OCI-LY7 (cell line): ENCODE data around the gene MAG. TPM values are rescaled to one million over a fixed set of nuclear protein-coding genes. Genes with fewer than 3 reads are reported as not detected.
"Not testable (repeated sequence)": the region's sequence is repeated elsewhere in the genome, so short reads cannot be mapped to it uniquely, and the experiment has no call there.

Experiments used
- BruUV-seq: library from RNA; stranded (reverse); fragments of 400-500 nt; replicated peaks from 2 replicates; lab custom pipeline; 2021; lab: Mats Ljungman, UMichigan
- CTCF ChIA-PET: fragments of 300-600 bp; sonication (Branson Sonifier 250); formaldehyde crosslinking; loops from one replicate; lab custom pipeline; 2022; ENCODE audit warnings: antibody characterized with exemption; ENCODE audit not compliant: unreplicated experiment; lab: Charles Lee
- POLR2A ChIA-PET: fragments of 300-600 bp; sonication (Branson Sonifier 250); formaldehyde crosslinking; loops from one replicate; lab custom pipeline; 2022; ENCODE audit warnings: antibody characterized with exemption; lab: Charles Lee
- DNase-seq: peaks from one replicate; pipeline ENCODE4 v3.0.0-alpha.2; 2015; ENCODE audit warnings: low spot score
- H2AFZ ChIP-seq: fragments of 200-600 bp; sonication (generic), shearing (Covaris generic); 2 replicates; pipeline ENCODE4 v1.6.1; 2014; ENCODE audit warnings: mild to moderate bottlenecking, antibody characterized with exemption, low read length, moderate library complexity
- H3K27ac ChIP-seq: fragments of 200-600 bp; sonication (generic); 2 replicates; pipeline ENCODE4 v1.5.1; 2014; ENCODE audit warnings: mixed run types, low read depth, mild to moderate bottlenecking, moderate library complexity, low read length, inconsistent platforms; ENCODE audit not compliant: poor library complexity, severe bottlenecking
- H3K36me3 ChIP-seq: fragments of 200-600 bp; sonication (generic); 2 replicates; pipeline ENCODE4 v1.6.1; 2014; ENCODE audit warnings: mild to moderate bottlenecking, antibody characterized with exemption, low read length, moderate library complexity, mixed read lengths; ENCODE audit not compliant: insufficient read depth
- H3K4me1 ChIP-seq: fragments of 200-600 bp; sonication (generic); 2 replicates; pipeline ENCODE4 v1.5.1; 2014; ENCODE audit warnings: mild to moderate bottlenecking, low read length; ENCODE audit not compliant: insufficient read depth, poor library complexity, severe bottlenecking
- H3K4me2 ChIP-seq: fragments of 200-600 bp; sonication (generic); 2 replicates; pipeline ENCODE4 v1.6.1; 2014; ENCODE audit warnings: mild to moderate bottlenecking, low read length
- H3K4me3 ChIP-seq: fragments of 200-600 bp; sonication (generic); 2 replicates; pipeline ENCODE4 v1.5.1; 2014; ENCODE audit warnings: mild to moderate bottlenecking, low read depth, low read length; ENCODE audit not compliant: poor library complexity, severe bottlenecking
- H3K79me2 ChIP-seq: fragments of 200-600 bp; sonication (generic); 2 replicates; pipeline ENCODE4 v1.6.1; 2016; ENCODE audit warnings: low read depth, mild to moderate bottlenecking, low read length, moderate library complexity, mixed read lengths; ENCODE audit not compliant: insufficient read depth
- H3K9me2 ChIP-seq: fragments of 200-600 bp; sonication (generic); 2 replicates; pipeline ENCODE4 v1.6.1; 2016; ENCODE audit warnings: mild to moderate bottlenecking, low read length, mixed read lengths; ENCODE audit not compliant: insufficient read depth
- H3K9me3 ChIP-seq: fragments of 200-600 bp; sonication (generic); 2 replicates; pipeline ENCODE4 v1.6.1; 2014; ENCODE audit warnings: mild to moderate bottlenecking, mixed run types, low read length, mixed read lengths
- H4K20me1 ChIP-seq: fragments of 200-600 bp; sonication (generic); 2 replicates; pipeline ENCODE4 v1.6.1; 2014; ENCODE audit warnings: mild to moderate bottlenecking, antibody characterized with exemption, low read length, moderate library complexity, mixed read lengths; ENCODE audit not compliant: insufficient read depth
- CTCF ChIP-seq: fragments of 200-600 bp; sonication (generic); conservative IDR thresholded peaks from 2 replicates; pipeline ENCODE4 v1.5.1; 2014; ENCODE audit warnings: mild to moderate bottlenecking, antibody characterized with exemption, low read length, moderate library complexity, mixed read lengths
- EZH2phosphoT487 ChIP-seq: fragments of 200-600 bp; sonication (generic); IDR thresholded peaks from 2 replicates; pipeline ENCODE4 v1.6.1; 2018; ENCODE audit warnings: low read depth, borderline replicate concordance, mild to moderate bottlenecking, mixed run types, antibody characterized with exemption, low read length, moderate library complexity, mixed read lengths
- intact Hi-C: fragments of 100-400 bp; cut with micrococcal nuclease; formaldehyde crosslinking; loops from one replicate; pipeline ENCODE4 v1.10.0; 2022; ENCODE audit not compliant: unreplicated experiment
- total RNA-seq, 2 experiments: library from RNA; depleted of rRNA in 1 of 2; stranded (reverse); fragments of >200 nt in 1 of 2; shearing (Covaris generic) in 1 of 2; gene quantifications; 2 replicates each; pipeline ENCODE4 v1.2.3, GENCODE V29; 2014 to 2022

Gene MAG
- total RNA-seq, 2 experiments from 2014 or later = 4.6 to 10.1 TPM

- H3K4me1 ChIP-seq = peaks cover 9% of the 10 kb centered on the region
- no peaks in the 10 kb centered on the region for H3K9me3 ChIP-seq
- H3K36me3 ChIP-seq = peaks cover 4% of the 10 kb centered on the region; the same call in 1 of the 2 replicates
- no TSS peak for BruUV-seq
- CTCF ChIA-PET = no interaction called here
- intact Hi-C loops = no loop called here
- no peaks in the 10 kb centered on the region for H3K9me2 ChIP-seq
- H3K79me2 ChIP-seq = no peaks in the 10 kb centered on the region
- POLR2A ChIA-PET = no interaction called here
- H3K4me3 ChIP-seq = no peak within 1 kb of the TSS
- no peak for DNase-seq
- no peak within 1 kb of the TSS for H3K27ac ChIP-seq
- no peaks in the 10 kb centered on the region for H4K20me1 ChIP-seq
- H3K4me2 ChIP-seq = no peak within 1 kb of the TSS
- TF ChIP-seq CTCF (no peak), EZH2phosphoT487 (no peak)
- H2AFZ ChIP-seq = no peak within 1 kb of the TSS
Measured at GRCh38 chr19:35357867-35358573, 66.1 kb downstream of the MAG start, which contains the start of gene FFAR3. TSS of gene FFAR3 (plus strand) at chr19:35358460. CDS start at chr19:35358891, 431 bp downstream.

GRCh38 chr19:35358834-35359233, 66.9 kb downstream of the MAG start:
- H4K20me1 ChIP-seq, H3K4me3 ChIP-seq, H3K4me2 ChIP-seq, H2AFZ ChIP-seq, H3K79me2 ChIP-seq, H3K9me3 ChIP-seq, POLR2A ChIA-PET, H3K4me1 ChIP-seq, CTCF ChIA-PET, H3K36me3 ChIP-seq, intact Hi-C loops, DNase-seq, H3K27ac ChIP-seq, BruUV-seq, H3K9me2 ChIP-seq: not testable (repeated sequence)

- H3K27ac ChIP-seq, H3K9me3 ChIP-seq, H2AFZ ChIP-seq, H3K4me3 ChIP-seq, BruUV-seq, DNase-seq, intact Hi-C loops, H3K36me3 ChIP-seq, H4K20me1 ChIP-seq, POLR2A ChIA-PET, H3K4me2 ChIP-seq, H3K9me2 ChIP-seq, H3K79me2 ChIP-seq, H3K4me1 ChIP-seq, CTCF ChIA-PET: not testable (repeated sequence)
Measured at GRCh38 chr19:35359395-35359794, 67.4 kb downstream of the MAG start.

- intact Hi-C loops, H2AFZ ChIP-seq, H3K79me2 ChIP-seq, H3K4me2 ChIP-seq, DNase-seq, H3K4me3 ChIP-seq, H3K36me3 ChIP-seq, POLR2A ChIA-PET, H3K9me3 ChIP-seq, BruUV-seq, H3K4me1 ChIP-seq, CTCF ChIA-PET, H3K27ac ChIP-seq, H3K9me2 ChIP-seq, H4K20me1 ChIP-seq: not testable (repeated sequence)
Measured at GRCh38 chr19:35360081-35360480, 68.1 kb downstream of the MAG start.
